ENCODE data around the gene CTSD.

DNA sequence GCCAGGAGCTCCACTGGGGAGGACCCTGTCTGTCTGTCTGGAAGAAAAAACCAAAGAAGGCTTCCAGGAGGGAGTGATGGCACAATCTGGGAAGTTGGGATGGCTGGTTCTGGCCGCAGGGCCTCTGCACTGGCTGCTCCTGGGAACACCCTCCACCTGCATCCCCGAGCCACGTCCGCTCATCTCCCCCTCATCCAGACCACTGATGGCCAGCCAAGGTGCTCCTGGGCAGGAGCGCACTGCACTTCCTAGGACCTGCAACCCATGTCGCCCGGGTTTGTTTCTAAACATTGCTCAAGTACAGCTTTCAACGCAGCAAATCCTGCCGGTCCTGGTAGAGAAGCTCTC, 8.4 kb downstream of the CTSD start:
- TF ChIP-seq, protein P1, sequence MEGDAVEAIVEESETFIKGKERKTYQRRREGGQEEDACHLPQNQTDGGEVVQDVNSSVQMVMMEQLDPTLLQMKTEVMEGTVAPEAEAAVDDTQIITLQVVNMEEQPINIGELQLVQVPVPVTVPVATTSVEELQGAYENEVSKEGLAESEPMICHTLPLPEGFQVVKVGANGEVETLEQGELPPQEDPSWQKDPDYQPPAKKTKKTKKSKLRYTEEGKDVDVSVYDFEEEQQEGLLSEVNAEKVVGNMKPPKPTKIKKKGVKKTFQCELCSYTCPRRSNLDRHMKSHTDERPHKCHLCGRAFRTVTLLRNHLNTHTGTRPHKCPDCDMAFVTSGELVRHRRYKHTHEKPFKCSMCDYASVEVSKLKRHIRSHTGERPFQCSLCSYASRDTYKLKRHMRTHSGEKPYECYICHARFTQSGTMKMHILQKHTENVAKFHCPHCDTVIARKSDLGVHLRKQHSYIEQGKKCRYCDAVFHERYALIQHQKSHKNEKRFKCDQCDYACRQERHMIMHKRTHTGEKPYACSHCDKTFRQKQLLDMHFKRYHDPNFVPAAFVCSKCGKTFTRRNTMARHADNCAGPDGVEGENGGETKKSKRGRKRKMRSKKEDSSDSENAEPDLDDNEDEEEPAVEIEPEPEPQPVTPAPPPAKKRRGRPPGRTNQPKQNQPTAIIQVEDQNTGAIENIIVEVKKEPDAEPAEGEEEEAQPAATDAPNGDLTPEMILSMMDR (IDR thresholded peaks at IDR 0.05), result no peak
- no peak for TF ChIP-seq POLR2A (IDR thresholded peaks at IDR 0.05)
- no peak for TF ChIP-seq EP300 (IDR thresholded peaks at IDR 0.05)

Measured in tibial nerve (tissue), 4 donors.